GM18868 (cell line): ENCODE measurements around the gene CADPS.

Experiments
- ATAC-seq: cut with Tn5 transposase; IDR thresholded peaks from one replicate; pipeline ENCODE4 v1.9.1; 2021; ENCODE audit warnings: mild to moderate bottlenecking, moderate library complexity; ENCODE audit not compliant: unreplicated experiment

CADPS gene

GRCh38 chr3:62873761-62874710 lies 1.2 kb downstream of the CADPS start:
- no peak for ATAC-seq

- ATAC-seq, result no peak
These were observed 1.8 kb downstream of the CADPS start for GRCh38 chr3:62873451-62873760.

- no peak for ATAC-seq
These were observed 2.9 kb downstream of the CADPS start for GRCh38 chr3:62872318-62872717.

DNA sequence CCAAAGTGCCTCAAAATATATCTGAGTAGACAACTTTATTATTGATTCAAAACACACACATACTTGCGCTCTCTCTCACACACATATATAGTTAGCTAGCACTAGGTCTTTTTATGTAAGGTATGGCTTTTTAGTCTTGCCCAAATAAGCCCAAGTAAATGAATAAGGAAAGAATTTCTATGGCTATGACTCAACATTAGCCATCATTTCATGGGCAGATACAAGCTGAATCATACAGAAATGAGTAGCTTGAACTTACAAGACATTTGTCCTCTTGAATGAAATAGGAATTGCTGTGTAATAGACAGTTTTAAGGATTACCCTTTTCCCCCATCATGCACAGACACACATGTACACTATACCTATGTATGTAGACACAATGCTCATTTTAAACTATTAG lies 4.9 kb downstream of the CADPS start:
- no peak for ATAC-seq

DNA sequence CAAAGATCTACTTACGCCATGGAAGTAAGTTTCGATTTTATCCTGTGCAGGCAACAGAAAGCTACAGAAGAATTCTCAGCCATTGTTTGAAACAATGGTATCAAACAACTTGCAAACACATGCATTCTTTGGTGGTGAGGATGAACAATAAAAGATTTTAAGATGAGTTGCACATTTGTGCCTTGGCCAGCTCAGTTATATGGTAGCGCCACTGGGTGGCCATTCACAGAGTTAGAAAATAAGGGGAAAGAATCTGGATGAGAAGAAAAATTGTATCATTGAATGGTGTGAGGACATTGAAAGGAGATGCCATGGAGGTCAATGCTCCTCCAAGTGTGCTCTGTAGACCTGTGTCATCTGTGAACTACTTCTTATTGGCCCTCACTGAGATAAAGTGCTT lies 11.6 kb downstream of the CADPS start:
- no peak for ATAC-seq

DNA sequence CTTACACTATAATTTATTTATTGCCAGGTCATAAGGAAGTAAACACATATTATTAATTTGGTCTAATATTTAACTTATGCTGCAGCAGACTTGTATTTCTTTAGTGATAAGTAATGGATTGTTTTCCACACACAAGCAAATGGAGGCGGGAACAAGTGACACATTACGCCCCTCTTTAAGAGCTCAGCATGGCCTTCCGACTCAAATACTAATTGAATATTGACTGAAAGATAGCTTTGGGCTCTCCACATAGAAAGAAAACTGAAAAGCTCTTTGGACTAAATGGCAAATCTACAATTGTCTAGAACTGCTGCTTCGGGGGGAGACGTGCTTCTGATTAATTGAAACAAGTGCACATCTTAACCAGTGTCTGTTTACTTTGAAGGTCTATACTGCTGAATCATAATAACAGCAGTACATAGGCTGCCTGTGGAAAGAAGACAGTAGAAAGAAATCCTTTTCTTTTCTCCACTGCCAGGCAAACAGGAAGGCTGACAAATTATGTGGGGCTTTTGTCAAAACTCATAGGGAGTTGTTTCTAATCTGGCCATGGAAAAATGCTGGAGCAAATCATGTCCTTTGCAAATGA lies 15.9 kb downstream of the CADPS start:
- ATAC-seq, result no peak

DNA sequence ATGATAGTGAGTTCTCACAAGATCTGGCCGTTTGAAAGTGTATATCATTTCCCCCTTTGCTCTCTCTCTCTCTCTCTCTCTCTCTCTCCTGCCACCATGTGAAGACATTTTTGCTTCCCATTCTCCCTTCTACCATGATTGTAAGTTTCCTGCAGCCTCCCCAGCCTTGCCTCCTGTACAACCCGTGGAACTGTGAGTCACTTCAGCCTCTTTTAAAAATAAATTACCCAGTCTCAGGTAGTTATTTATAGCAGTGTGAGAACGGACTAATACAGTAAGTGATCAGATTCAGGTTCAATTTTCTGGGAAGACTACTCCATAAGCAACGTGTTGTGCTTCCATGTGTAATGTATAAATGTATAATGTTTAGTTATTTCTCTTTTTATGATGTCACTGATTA lies 29.2 kb downstream of the CADPS start:
- ATAC-seq, result no peak

GRCh38 chr3:62843508-62843907 lies 31.7 kb downstream of the CADPS start:
- no peak for ATAC-seq

DNA sequence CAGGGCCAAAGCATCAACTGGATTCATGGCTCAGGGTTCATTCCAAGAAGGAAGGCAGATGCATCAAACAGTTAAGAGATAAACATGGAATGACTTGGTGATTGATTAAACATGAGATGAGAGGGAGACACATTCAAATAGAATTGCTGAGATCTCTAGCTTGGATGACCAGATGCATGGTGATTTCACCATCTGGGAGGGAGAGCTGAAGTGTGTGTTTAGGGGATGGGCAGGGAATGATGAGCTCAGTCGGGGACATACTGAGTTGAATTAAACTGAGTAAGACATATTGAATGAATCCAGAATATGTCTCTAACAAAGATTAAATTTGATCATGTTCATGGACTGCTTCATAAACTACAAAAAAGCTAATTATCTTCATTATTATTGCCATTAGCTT lies 35.5 kb downstream of the CADPS start:
- no peak for ATAC-seq

- no peak for ATAC-seq
These were observed 38.0 kb downstream of the CADPS start for GRCh38 chr3:62837145-62837787.

- ATAC-seq, result peak; percentile 52
These were observed 39.5 kb downstream of the CADPS start for GRCh38 chr3:62835554-62836236.

GRCh38 chr3:62833538-62833937 lies 41.7 kb downstream of the CADPS start:
- no peak for ATAC-seq

- no peak for ATAC-seq
These were observed 42.7 kb downstream of the CADPS start for GRCh38 chr3:62832553-62832952.

DNA sequence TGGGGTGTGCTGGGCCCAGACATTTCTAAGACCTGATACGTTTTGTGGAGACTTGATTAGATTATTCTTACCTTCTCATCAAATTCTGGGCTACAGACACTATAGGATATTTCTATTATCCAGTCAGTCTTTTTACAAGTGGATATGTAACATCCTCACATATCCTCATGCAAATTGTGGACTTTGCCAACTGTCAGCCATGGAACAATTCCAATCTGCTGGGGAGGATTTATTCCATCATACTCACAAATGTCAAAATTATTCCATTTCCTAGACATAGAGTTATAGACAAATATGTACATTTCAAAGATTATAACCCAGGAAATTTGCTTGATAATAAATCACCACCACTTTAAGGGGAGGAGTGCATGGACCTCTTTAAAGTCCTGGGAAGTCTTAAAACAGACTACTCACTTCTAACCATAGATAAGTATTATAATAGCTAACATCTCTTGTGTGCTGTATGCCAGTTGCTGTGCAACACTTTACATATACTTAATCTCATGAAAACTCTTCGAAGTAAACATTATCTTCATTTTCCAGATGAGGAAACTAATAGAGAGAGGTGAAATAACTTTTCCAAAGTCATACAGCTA lies 44.4 kb downstream of the CADPS start:
- no peak for ATAC-seq

DNA sequence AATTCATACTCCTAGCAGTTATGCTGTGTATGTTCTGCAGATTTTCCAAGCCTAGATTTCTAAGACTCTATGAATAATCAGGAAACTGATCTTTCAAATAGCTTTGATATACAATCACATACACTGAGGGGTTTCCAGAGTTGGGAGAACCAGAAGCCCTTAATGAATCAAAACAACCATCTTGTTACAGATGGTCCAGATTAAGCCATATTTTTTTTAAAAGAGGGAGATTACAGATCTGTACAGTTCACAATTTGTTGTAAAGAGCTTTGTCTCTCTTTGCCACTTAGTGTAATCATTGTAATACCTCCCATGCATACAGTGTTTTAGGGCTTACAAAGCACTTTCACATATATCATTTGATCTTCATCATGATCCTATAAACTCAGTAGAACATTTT lies 47.7 kb downstream of the CADPS start:
- no peak for ATAC-seq

DNA sequence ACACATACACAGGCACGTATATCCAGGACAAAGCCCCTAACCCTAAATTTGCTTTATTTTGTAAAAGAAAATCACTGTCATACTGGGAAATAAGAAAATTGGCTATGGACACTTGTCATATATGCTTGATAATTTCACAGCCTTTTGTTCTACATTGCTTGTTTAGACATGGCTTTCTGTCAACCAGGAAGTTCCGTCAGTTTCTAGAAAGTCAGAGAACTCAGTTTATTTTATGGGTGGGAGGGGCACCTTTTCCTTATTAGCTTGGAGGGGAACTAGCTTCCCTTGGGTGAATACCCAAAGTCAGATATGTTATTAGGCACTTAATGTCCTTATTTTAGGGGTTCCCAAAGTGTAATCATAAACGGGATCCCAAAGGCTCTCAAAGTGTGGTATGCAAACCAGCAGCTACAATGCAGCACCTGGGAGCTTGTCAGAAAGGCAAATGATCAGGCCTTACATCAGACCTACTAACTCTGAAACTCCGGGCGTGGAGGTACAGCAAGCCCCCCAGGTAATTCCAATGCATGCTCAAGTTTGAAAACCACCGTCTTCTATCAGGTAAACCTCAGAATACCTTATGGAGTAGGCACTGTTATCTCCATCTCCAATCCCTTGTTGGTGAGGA lies 50.1 kb downstream of the CADPS start:
- no peak for ATAC-seq

GRCh38 chr3:62823461-62824050 lies 51.7 kb downstream of the CADPS start:
- ATAC-seq, result no peak

DNA sequence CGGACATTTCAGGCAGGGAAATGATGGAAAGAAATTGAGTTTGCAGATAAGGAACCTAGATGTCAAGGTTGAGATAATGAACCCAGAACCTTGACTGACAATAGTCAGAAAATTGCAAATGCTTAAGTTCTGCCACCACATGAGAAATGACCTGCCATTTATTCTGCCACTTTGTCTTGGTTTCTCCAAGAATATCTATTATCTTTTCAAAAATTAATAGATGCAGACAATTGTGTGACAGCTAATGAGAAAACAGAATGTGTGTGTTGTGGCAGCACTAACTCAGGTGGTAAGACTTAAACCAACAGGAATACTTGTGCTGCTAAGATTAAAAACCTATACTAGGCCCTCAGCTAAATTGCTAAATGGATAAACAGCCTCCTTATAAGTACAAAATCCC lies 52.3 kb downstream of the CADPS start:
- ATAC-seq, result no peak

DNA sequence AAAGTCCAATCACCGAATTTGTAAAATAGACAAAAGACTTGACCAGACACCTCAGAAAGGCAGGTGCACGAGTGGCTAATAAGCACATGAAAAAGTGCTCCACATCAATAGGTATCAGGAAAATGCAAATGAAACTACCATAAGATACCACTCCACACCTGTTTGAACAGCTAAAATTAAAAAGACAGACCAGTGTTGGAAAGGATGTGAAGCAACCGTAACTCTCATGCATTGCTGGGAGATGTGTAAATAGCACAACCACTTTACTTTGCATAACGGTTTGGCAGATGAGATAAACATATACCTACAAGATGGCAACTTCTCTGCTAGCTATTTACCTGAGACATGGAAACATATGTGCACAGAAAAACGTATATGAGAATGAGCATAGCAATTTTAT lies 56.9 kb downstream of the CADPS start:
- ATAC-seq, result no peak

DNA sequence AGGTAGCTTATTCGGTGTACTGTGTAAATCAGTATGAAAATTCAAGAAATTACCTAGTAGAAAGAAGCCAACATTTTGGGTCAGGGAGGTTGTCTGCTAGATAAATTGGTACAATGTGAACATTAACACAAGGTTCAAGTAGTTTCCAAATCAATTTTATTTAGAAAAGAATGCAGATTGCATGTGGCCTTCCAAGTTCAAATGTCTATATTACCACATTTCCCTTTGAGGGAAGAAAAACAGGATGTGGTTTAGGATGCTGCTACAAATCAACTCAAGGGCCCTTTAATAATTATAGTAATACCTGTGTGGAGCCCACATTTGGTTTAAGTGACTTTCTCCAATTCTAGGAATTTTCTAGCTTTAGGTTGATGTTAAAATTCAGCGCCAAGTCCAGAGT lies 57.5 kb downstream of the CADPS start:
- no peak for ATAC-seq
